ENCODE results near the gene REPS2.
"Not testable (repeated sequence)": the region's sequence is repeated elsewhere in the genome, so short reads cannot be mapped to it uniquely, and the experiment has no call there.

Gene REPS2

DNA sequence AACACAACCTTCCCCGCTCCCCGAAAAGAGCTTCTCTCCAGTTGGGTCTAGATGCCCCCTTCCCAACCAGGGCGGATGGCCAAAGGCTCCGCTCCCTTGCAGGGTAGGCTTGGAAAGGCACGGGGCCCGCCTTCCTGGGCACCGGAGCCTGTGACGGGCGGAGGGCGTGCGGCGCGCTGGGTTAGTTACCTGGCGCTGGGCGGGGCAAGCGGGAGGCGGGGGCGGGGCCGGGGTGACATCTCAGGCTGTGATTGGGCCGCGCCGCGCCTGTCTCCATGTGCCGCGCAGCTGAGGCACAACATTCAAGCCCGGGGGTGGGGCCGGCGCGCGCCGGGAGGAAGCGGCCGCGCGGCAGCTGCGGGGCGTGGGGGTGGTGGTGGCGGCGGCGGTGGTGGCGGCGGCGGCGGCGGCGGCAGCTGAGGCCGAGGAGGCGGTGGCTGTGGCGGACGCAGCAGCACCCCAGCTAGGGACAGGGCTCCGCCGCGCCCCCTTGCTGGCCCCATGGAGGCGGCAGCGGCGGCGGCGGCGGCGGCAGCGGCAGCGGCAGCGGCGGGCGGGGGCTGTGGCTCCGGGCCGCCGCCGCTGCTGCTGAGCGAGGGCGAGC, at the start of gene REPS2:
Gene REPS2 (plus strand): TSS at position 298 of the 604 bp plus-strand sequence. CDS start 204 bp downstream, at position 502.
- peak; percentile 73 for DNase-seq
- peak; percentile 92 for ATAC-seq

DNA sequence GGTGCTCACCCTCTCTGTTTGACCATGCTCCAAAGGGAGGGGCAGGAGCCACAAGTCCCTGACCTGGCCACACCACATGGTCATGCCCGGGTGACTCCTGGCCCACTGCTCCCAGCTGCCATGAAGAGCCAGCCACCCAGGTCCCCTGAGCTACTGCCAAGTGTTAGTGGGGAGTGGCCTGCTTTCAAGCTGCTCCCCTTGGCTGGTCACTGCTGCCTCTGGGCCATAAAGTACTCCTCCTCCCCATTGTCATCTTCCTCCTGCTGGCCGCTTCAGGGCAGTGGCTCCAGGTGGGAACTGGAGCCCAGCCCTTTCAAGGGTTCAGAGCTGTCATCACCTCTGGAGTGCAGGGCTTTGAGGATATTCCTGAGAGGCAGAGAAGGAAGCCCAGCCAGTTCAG, 49.0 kb upstream of the REPS2 start:
- ATAC-seq: no peak
- no peak for DNase-seq

DNA sequence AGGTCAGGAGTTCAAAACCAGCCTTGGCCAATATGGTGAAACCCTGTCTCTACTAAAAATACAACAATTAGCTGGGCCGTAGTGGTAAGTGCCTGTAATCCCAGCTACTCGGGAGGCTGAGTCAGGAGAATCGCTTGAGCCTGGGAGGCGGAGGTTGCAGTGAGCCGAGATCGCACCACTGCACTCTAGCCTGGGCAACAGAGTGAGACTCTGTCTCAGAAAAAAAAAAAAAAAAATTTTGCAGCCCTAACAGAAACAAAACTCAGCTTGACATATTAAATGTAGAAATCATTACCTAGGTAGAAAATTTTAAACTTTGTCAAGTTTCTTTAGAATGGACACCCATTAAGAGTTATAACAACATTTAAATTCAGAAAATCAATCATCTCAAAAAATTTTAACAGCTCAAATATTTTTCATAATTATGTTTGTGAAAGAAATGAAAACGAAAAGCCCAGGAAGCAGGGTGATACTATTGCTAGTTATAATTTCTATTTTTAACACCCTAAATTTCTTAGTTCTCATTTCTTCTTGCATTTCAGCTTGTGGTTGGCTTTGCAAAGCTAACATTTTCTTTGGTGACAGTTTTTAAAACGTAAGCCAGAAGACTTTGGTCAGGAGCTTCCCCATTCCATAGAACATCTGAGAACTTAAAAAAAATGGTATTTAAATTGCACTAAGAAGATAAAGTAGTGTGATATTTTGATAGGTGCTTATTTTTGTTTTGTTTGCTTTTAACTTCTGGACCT, 43.0 kb upstream of the REPS2 start:
- no peak for ATAC-seq
- no peak for DNase-seq

DNA sequence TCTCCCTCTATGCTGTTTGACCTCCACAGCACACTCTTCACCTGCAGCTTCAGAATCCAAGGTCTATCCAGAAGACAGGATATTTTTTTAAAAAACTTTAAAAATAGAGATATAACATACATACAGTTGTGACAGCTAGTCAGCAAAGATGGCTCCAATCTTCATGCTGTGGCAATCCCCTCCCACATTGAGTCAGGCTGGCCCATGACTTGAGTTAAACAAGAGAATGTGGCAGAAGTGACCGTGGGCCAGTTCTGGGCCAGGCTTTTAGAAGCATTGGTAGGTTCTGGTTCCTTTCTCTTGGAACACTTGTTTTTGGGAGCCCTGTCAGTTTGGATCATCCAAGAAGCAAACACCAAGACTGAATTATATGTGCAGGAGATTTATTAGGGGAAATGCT, 36.1 kb upstream of the REPS2 start:
- ATAC-seq: no peak
- no peak for DNase-seq

DNA sequence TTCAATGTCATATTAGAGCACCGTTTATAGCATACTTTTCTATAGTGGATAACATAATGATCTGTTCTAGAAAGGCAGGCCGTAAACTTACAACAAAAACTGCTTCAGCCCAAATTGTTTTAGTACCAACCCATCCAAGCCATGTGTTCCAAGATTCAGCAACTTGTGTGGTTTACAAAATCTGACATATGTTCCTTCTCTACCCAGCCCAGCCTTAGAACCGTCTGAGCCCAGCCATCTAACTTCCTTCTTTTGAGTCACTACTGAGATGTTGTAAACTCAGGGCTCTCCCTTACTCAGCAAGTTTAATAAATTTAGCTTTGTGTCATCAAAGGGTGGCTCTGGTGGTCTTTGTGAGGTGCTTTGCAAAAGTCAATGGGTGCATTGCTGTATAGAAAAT, 32.4 kb upstream of the REPS2 start:
- ATAC-seq (no peak), DNase-seq (no peak)

DNA sequence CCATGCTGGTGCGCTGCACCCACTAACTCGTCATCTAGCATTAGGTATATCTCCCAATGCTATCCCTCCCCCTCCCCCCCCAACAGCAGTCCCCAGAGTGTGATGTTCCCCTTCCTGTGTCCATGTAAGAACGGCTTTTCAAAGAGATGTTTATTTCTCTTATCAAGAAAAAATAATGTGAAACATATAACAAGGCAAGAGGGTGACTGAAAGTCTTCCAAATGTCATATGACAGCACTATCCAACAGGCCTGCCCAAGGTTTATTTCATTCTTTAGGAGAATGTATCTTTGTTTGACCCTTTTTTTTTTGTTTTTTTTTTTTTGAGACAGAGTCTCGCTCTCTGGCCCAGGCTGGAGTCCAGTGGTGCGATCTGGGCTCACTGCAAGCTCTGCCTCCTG, 29.9 kb upstream of the REPS2 start:
- DNase-seq: no peak
- no peak for ATAC-seq

DNA sequence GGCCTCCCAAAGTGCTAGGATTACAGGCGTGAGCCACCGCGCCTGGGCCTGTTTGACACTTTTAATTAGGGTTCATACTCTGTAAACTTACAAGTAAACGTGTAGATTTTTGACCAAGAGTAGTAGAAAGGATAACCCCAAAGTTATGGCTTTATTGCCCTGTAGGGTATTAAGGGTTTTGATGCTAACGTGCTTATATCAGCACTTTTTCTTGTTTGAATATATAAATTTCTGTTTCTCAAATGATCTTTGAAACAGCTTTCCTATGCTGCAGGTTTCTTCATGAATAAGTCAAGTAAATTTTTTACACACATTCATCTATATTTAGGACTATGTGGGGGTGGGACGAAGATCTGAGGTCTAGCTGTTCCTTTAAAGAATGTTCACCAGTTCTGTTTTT, 29.3 kb upstream of the REPS2 start:
- DNase-seq (no peak), ATAC-seq (no peak)

DNA sequence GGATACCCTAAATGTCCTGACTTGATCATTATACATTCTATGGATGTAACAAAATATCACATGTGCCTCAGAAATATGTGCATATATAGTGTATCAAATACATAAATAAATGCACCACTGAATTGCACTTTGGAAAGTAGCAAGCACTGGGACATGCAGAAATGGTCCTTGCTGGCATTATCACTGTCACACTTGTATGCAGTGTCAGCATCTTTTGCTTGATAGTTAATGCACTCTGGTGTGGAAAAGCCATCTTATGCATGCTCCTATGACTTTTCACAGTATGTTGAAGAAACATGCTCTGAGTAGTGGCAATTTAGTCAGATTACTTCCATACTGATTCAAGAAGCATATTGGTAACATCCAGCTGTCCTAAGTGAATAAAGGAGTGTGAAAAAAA, 27.5 kb upstream of the REPS2 start:
- no peak for ATAC-seq

DNA sequence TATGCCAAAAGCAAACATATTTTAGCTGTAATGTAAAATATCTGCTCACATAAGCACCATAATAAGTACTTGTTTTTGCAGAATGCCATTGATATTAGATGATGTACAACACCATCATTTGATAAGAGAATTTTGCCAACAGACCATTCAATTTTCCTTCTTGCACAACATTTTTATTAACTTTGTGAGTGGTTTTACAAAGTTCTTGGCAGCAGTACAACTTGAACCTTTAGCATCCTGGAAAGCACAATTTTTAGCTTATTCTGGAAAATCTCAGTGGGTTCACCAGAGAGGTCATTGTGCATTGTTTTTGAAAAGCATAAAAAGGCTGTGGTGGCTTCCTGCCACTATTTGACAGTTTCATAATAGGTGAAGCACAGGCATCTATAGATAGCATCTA, 26.4 kb upstream of the REPS2 start:
- ATAC-seq (no peak), DNase-seq (no peak)

More for the DNA sequence above, 27.5 kb upstream of the REPS2 start:
- DNase-seq: no peak

DNA sequence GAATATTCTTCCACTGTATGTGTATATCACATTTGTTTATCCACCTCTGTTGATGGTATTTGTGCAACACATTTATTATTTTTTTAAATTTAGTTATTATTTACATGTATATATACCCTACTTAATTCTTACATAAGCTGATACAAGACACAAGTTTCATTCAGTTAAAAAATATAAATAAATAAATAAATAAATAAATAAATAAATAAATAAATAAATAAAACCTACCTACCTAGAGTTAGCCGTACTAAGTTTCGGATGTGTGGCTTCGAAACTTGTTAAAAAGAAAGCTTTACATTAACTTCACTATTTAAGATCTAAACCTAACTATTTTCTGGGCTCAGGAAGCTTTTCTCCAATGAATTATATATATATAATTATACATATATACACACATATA, 23.3 kb upstream of the REPS2 start:
- no peak for DNase-seq
- no peak for ATAC-seq

DNA sequence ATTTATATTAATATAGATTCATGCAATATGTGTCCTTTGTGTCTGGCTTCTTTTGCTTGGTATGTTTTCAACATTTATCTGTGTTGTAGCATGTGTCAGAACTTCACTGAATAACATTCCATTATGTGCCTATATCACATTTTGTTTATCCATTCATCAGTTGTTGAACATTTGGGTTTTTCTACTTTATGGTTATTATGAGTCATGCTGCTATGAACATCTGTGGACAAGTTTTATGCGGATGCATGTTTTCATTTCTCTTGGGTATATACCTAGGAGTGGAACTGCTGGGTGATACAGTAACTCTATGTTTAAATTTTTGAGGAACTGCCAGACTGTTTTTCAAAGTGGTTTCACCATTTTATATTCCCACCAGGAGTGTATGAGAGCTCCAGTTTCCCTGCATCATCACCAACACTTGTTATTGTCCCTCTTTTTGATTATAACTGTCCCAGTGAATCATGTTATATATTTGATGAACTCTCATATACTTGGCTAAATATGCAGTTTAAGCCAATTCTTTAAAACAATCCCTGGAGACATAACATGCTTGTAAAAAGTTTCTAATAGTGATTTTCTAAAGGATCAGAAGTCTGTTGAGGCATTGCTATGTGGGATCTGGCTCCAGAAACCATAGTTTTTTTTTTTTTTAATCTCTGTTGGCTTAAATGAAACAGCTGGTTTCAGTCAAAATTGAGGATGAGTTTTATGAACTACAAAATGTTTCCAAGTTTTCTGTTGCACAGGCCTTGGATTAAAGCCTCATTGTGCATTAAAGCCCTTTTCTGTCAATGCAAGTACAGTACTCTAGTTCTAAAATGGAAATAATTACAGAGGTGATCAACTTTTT, 21.6 kb upstream of the REPS2 start:
- DNase-seq: no peak
- ATAC-seq: no peak

DNA sequence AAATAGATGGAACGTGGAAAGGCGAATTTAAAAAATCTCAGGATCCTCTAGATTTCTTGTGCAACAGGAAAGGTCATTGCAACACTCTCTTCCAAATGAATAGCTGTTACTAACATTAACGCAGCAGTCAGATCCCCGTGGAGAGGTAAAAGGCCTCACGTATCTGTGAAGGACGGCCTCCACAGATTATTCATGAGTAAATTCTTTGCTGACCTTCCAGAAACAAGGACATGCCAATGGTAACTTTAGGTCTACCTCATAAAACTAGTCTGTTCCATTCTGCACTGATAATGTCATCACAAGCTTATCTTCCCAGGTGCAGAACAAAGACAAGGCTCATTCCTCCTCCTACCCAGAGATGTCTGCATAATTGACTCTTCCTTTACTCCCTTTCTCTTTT, 16.1 kb upstream of the REPS2 start:
- DNase-seq (no peak), ATAC-seq (no peak)

DNA sequence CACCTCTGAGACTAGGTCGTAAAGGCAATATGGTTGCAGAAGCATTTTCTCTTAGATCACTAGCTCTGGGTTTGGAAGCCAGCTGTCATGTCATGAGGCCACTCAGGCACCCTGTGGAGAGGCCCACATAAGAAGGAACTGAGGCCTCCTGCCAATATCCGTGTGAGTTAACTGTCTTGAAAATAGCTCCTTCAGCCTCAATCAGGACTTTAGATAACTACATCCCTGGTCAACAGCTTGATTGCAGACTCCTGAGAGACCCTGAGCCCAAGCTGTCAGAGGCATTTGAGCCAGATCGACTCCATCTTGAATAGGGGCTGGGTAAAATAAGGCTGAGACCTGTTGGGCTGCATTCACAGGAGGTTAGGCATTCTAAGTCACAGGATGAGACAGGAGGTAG, 15.1 kb upstream of the REPS2 start:
- ATAC-seq: no peak
- DNase-seq: no peak

DNA sequence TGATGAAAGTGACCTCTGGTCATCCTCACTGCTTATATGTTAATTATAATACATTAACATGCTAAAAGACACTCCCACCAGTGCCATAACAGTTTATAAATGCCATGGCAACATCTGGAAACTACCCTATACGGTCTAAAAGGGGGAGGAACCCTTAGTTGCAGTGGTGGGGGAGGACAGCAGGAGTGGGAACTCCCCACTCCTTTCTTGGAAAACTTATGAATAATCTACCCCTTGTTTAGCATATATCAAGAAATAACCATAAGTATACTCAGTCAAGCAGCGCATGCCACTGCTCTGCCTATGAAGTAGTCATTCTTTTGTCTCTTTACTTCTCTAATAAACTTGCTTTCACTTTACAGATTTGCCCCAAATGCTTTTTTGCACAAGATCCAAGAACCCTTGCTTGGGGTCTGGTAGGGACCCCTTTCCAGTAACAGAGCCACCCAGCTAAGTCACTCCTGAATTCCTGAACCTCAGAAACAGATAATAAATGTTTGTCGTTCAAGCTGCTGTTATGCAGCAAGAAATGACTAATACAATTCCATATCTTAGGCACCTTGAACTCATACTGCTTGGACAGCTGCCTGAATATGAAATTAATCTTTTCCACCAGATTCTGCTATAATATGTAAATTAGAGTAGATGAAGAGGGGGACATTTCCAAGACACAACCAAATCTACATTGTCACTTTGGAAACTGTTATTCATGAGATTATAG, 14.4 kb upstream of the REPS2 start:
- ATAC-seq (peak; percentile 40), DNase-seq (no peak)

DNA sequence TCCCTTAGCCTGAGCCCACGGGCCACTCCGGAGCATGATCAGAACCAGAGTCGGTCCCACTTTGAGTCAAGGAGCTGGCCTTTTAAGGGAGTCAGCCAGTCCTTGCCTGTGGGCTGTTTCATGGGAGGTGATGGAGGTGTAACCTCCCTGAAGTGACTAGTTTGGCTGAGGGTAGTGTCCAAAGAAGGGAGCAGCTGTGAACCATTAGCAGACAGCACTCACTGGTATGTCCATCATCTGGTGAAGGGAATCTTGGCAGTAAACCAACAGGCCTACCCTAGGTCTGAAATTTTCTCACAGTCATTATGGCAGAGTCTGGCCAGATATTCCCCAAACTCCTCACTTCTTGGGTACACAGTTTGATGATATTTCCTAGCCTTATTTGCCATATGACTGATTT, 12.3 kb upstream of the REPS2 start:
- DNase-seq (no peak), ATAC-seq (no peak)

DNA sequence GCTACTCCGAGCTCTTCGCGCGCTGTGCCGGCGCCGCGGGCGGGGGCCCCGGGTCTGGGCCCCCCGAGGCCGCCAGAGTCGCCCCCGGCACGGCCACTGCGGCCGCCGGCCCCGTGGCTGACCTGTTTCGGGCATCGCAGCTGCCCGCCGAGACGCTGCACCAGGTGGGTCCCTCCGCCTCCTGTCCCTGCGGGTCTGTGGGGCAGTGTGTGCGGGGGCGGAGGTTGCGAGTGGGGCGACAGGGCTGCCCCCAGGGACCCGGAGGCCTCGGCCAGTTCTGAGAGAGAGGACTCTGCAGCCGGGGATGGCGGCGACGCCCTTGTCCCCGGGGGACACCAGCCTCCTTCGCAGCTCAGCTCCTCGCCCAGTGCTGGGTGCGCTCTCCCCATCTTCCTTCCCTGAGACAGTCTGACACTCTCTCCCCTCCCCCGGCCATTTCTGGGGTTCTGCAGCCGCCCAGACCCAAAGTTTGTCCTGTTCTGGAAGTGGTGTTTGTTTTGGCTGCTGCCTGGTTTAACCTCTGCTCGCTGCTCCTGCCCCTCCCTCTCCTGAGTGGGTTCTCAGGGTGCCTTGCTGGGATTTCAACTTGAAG, 609 bp downstream of the REPS2 start:
- peak; percentile 4 for DNase-seq

DNA sequence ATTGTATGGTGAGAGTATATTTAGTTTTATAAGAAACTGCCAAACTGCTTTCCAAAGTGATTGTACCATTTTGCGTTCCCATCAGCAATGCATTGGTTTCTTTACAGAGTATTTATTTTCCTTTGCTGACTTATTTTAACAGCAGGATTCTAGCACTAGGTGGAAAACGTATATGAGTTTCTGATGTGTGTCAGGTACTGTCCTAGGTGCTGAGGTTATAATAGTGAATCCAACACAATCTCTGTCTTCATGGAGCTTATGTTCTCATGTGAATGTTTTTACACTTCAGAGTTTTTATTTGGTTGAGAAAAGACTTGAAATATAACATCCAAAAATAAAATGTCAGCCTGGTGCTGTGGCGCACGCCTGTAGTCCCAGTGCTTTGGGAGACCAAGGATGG, 4.0 kb downstream of the REPS2 start:
- ATAC-seq (no peak), DNase-seq (no peak)

More for the DNA sequence above, 609 bp downstream of the REPS2 start:
- peak; percentile 37 for ATAC-seq

DNA sequence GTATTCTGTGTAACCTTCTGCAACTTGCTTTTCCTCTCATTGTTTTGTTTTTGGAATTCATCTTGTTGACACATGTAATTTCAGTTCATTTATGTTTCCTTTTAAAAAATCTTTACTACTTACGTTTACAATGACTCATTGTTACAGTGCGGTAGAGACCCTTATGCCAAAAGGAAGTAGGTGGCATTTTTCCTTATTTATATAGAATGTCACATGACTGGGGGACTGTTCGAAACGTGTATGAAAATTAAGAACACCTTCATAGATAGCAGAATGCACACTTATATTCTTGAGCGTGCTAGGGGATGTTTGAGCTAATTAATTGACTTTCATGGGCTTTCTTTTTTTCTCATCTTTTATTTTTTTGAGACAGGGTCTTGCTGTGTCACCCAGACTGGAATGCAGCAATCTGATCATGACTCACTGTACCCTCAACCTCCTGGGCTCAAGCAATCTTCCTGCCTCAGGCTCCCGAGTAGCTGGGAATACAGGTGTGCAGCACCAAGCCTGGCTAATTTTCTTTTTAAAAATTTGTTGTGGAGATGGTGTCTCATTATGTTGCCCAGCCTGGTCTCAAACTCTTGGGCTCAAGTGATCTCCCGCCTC, 7.3 kb downstream of the REPS2 start:
- DNase-seq (no peak), ATAC-seq (no peak)

DNA sequence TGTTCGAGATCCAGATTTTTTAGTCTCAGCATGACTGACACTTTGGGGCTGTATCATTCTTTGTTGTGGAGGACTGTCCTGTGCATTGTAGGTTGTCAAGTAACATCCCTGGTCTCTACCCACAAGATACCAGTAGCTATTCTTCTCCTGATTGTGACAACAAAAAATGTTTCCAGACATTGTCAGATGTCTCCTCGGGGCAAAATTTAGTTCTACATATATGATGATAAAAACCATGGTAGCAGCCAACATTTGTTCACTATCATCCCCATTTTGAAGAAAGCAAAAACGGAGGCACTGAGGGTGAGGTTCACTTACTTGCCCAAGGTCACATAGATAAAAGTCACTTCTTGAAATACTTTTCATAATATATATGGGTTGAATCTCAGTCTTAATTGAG, 11.3 kb downstream of the REPS2 start:
- ATAC-seq: no peak
- DNase-seq: no peak

DNA sequence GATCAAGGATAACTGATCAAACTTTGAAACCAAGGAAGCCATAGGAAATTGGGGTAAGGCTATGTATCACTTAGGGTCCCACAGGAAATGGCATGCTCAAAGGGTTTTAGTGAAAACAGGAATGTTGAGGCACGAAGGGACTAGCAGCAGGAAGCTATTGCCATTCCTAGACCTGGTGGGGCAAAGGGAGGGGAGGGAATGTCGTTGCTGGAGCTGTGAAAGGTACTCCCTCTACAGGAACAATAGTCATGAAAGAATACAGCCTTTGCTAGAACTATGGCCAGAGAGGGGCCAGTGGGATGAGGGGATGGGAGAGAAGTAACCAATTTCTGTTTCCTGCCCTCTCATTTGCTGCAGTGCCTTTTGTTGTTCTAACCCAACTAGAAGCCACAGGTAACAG, 11.9 kb downstream of the REPS2 start:
- ATAC-seq: no peak

DNA sequence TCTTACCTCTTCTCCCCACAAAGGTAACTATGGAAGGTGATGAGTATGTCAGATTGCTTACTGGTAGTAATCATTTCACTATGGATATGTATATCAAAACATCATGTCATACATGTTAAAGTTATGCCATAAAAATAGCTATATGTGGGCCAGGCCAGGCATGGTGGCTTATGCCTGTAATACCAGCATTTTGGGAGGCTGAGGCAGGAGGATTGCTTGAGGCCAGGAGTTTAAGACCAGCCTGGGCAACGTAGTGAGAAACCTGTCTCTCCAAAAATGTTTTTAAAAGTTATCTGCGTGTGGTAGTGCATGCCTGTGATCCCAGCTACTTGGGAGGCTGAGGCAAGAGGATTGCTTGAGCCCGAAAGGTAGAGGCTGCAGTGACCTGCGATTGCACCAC, 16.2 kb downstream of the REPS2 start:
- DNase-seq, ATAC-seq: not testable (repeated sequence)

More for the DNA sequence above, 11.9 kb downstream of the REPS2 start:
- no peak for DNase-seq

DNA sequence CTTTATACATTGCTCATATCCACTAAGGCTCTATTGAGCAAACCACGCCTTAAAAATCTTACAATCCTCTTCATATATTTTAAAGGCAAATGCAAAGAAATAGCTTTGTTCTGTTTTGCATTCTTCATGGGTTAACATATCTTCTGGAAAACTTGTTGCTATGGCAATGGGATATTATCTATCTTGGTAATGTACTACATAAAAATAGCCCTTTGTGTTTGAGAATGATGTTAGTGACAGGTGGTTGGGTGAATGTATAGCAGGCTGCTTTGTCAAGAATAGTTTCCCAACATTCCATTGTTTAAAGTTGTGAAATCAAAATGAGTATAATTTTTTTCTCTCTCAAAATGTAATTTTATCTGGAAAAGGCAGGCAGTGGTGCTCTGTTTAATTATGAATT, 16.8 kb downstream of the REPS2 start:
- no peak for DNase-seq
- no peak for ATAC-seq
